Subcutaneous abdominal adipose tissue (tissue), 5 donors: ENCODE measurements around the gene TUT1.
A peak's percentile ranks its signal among the peaks of the same experiment; 100 is the strongest.

Experiments
- H3K27ac ChIP-seq: one replicate; pipeline ENCODE4 v1.7.0; 2013; ENCODE audit warnings: low read depth, mild to moderate bottlenecking, inconsistent platforms, low read length, moderate library complexity
- H3K27me3 ChIP-seq, 5 donors: one replicate each; pipeline ENCODE4 v1.7.0; 2013; ENCODE audit warnings: low read length in 5 of 5, inconsistent platforms in 1 of 5; ENCODE audit not compliant: control insufficient read depth in 5 of 5, insufficient read depth in 4 of 5
- H3K36me3 ChIP-seq, 5 donors: one replicate each; pipeline ENCODE4 v1.7.0; 2013; ENCODE audit warnings: low read length in 5 of 5; ENCODE audit not compliant: control insufficient read depth in 5 of 5, insufficient read depth in 5 of 5
- H3K4me1 ChIP-seq, 5 donors: one replicate each; pipeline ENCODE4 v1.7.0; 2013; ENCODE audit warnings: low read length in 5 of 5, mild to moderate bottlenecking in 3 of 5, moderate library complexity in 1 of 5; ENCODE audit not compliant: control insufficient read depth in 5 of 5, insufficient read depth in 5 of 5
- H3K4me3 ChIP-seq, 5 donors: one replicate each; pipeline ENCODE4 v1.7.0; 2013; ENCODE audit warnings: low read length in 5 of 5, low read depth in 1 of 5
- H3K9ac ChIP-seq, 5 donors: one replicate each; pipeline ENCODE4 v1.7.0; 2013; ENCODE audit warnings: low read length in 5 of 5, mild to moderate bottlenecking in 4 of 5, moderate library complexity in 3 of 5
- H3K9me3 ChIP-seq, 5 donors: one replicate each; pipeline ENCODE4 v1.7.0; 2013; ENCODE audit warnings: low read length in 5 of 5; ENCODE audit not compliant: control insufficient read depth in 5 of 5
- donor health status: healthy.
- donor health status: healthy.
- donor health status: healthy.
- donor health status: healthy.
- donor health status: healthy.

TUT1 gene

DNA sequence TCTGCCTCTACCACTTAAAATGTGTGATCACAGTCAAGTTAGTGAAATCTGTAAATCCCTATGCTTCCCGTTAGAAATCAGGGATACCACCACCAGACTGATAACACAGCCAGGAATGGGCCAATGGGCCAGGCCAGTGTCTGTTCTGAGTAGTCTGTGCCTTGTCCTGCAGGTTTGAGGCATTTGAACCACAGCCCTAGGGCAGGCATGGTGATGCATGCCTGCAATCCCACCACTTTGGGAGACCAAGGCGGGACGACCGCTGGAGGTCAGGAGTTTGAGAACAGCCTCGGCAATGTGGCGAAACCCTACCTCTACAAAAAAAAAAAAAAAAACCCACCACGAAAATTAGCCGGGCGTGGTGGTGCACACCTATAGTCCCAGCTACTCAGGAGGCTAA, 32.7 kb downstream of the TUT1 start:
- peaks cover 27 to 55% (median 52%) of the 10 kb centered on the region in 5 donors for H3K4me1 ChIP-seq

DNA sequence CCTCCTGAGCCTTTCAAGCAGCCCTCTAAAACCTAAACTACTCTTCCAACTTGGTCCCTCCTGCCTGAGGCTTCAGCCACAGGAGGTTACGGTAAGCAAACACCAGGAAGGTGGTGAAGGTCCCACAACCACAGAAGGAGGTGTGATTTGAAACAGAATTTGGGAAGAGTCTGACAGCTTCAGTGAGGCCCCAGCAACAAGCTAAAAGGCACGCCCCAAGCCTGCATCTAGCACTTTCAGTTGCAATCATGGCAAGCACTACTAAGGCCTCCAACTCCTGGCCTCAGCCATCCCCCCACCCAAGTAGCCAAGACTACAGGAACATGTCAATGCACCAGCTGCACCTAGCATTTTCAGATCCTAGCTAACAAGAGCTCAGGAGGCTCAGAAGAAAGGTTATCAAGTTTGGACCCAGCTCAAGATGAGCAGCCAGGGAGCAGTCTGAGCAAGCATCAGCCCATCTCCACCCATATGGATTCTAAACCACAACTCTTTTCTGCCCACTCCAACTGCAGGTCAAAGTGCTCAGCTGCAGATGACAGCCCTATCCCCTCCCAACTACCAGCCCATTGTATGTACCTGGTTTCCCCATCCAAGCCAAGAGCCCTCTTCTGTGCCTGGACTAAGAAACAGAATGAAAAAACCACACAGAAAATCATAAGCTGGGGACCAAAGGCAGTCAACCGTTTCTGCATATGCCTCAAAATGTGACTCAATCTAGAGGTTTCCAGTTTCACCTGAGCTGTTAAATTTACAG, 34.3 kb downstream of the TUT1 start:
- H3K9me3 ChIP-seq = no peaks in the 10 kb centered on the region
- H3K27ac ChIP-seq = peak overlapping the region; percentile 99
- H3K27me3 ChIP-seq = no peaks in the 10 kb centered on the region
- peak overlapping the region in 4 of 5 donors; percentile 3 to 41 (median 16) for H3K4me3 ChIP-seq
- peaks cover 0 to 25% (median 16%) of the 10 kb centered on the region in 5 donors for H3K36me3 ChIP-seq
- peak overlapping the region in 2 of 5 donors; percentile 47 to 48 for H3K9ac ChIP-seq
- H3K4me1 ChIP-seq = peaks cover 32 to 72% (median 68%) of the 10 kb centered on the region in 5 donors

More for the DNA sequence above, 32.7 kb downstream of the TUT1 start:
- no peaks in the 10 kb centered on the region for H3K27me3 ChIP-seq
- H3K4me3 ChIP-seq = no peak overlapping the region
- peak overlapping the region; percentile 85 for H3K27ac ChIP-seq
- H3K36me3 ChIP-seq = peaks cover 4 to 38% (median 22%) of the 10 kb centered on the region in 5 donors
- no peak overlapping the region for H3K9ac ChIP-seq
- H3K9me3 ChIP-seq = no peaks in the 10 kb centered on the region

DNA sequence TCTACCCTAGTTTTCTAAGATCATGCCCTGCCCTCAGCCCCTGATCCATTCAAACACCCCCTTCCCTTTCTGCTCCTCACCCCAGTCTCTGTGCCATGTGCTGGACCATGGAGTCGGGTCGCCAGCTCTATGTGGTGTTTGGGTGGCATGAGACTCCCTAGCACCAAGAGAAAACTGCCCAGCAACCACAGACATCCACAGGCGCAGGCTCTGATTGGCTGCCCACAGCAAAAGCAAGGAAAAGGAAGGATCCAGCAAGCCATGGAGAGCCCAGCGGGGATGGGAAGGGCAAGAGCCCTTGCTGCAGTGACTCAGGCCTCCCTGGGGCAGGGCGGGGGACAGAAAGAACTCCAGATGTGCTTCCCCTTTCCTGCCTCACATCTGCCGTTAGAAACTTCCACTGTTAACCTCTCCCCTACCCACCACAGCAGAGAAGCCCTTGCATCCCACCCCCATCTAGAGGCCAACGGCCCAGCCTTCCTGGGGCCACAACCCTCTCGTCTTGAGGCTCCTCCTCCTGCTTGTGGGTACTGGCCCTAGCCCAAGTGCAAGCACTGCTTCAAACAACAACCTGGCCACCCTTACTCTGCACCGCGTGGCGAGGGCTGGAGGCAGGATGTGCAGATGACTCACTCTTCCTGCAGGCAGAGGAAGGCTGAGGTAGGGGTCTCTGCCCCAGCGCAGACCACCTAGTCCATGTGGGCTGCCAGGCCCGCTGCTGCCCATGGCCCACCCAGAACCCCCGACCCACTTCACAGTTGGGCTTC, 35.0 kb downstream of the TUT1 start:
- Histone ChIP-seq H3K36me3 (peaks cover 0 to 21% (median 16%) of the 10 kb centered on the region in 5 donors), H3K27ac (peak overlapping the region; percentile 99), H3K4me1 (peaks cover 35 to 79% (median 75%) of the 10 kb centered on the region in 5 donors), H3K4me3 (peak overlapping the region; percentile 3 to 57 (median 41)), H3K9me3 (no peaks in the 10 kb centered on the region), H3K9ac (peak overlapping the region; percentile 3 to 75 (median 51)), H3K27me3 (no peaks in the 10 kb centered on the region)

DNA sequence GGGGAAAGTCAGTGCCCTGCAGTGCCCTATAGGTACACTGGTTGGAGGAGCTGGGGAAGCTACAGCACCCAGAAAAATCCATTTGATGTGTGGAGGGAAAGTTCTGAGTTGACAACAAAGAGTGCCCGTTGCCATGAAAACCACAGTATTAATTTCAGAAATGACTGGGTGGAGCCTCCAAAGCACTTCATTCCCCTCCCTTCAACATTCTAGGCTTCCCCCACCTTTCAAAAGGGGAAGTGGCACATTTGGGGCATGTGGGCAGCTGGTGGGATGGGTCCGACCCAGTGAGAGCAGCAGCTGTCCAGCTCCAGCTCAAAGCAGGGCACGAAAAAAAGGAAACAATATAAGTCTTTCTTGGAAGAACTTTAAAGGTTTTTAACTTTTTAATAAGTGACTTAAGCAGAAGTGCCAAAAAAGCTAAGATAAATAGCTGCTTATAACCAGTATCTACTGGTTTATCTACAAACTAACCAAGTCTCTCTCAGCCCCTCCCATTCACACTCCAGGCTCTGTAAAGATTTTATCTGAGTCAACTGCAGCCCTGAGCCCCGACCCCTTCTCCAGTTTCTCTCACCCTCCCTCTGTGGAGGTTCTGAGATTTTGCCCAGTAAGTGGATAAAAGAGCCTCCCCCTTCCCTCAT, 35.7 kb downstream of the TUT1 start:
- H3K27me3 ChIP-seq = no peaks in the 10 kb centered on the region
- H3K9ac ChIP-seq = peak overlapping the region; percentile 3 to 75 (median 51)
- peak overlapping the region; percentile 99 for H3K27ac ChIP-seq
- peaks cover 0 to 21% (median 16%) of the 10 kb centered on the region in 5 donors for H3K36me3 ChIP-seq
- peak overlapping the region; percentile 3 to 54 (median 30) for H3K4me3 ChIP-seq
- no peaks in the 10 kb centered on the region for H3K9me3 ChIP-seq
- H3K4me1 ChIP-seq = peaks cover 32 to 80% (median 74%) of the 10 kb centered on the region in 5 donors

DNA sequence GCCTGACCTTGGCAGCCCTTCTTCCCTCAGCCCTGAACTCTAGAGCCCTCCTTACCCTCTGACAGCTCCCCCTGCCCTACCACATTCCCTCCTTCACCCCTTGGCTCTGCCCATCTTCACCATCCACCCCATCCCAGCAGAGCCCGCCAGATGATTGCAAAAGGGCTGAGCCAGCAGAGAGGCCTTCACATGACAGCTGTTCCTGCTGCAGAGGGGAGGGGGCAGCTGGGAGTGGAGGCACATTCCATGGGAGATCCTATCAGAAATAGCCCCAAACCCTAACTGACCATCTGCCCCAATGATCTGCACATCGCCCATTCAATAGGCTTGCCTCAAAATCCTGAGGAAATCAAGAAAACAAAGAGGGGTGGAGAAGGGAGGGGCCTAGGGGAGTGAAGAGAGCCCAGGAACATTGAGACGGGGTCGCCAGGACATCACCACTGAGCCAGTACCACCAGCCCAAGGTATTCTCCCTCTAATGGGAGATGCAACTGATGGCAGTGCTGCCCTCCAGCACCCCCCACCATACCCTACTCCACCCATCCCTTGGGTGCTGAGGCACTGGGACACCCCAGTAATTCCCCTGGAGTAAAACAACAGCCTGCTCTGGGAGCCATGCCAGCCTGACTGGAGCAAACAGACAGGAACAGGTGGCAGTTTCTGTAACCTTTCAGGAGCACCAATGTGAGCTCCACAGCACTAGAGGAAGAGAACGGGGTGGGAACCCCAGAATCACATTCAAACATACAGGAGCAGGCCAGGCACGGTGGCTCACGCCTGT, 36.7 kb downstream of the TUT1 start:
- Histone ChIP-seq H3K9ac (peak overlapping the region in 4 of 5 donors; percentile 38 to 55 (median 41)), H3K27ac (peak overlapping the region; percentile 99), H3K4me1 (peaks cover 29 to 78% (median 64%) of the 10 kb centered on the region in 5 donors), H3K4me3 (peak overlapping the region; percentile 10 to 51 (median 18)), H3K9me3 (no peaks in the 10 kb centered on the region), H3K36me3 (peaks cover 0 to 15% (median 11%) of the 10 kb centered on the region in 5 donors), H3K27me3 (no peaks in the 10 kb centered on the region)

DNA sequence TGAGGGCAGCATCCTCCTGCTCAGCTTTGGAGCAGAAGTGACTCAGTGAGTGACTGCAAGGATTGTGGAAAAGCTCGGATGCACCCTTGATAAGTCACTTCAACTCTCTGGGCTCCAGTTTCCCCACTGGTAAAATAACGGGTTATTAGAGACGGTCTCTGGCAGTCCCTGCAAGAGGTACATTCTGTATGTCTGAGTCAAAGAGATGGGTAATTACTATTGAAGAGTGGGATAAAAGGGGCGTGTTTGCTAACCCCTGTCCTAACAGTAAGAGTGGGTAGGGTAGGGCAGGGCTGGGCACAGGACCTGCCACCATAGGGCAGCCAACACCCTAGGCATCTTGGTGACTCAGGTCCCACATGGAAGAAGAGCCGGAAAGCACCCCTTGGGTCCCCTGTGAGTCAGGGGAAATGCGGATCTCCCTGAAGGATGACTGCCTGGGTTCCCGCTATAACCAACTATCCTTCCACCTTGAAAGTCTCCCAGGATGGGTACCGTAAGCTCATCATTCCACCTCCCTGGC, 37.4 kb downstream of the TUT1 start:
- Histone ChIP-seq H3K9me3 (no peaks in the 10 kb centered on the region), H3K4me3 (peak overlapping the region; percentile 39 to 72 (median 48)), H3K4me1 (peaks cover 29 to 85% (median 66%) of the 10 kb centered on the region in 5 donors), H3K36me3 (peaks cover 0 to 8% (median 4%) of the 10 kb centered on the region in 5 donors), H3K27ac (peak overlapping the region; percentile 99), H3K27me3 (no peaks in the 10 kb centered on the region), H3K9ac (peak overlapping the region; percentile 33 to 91 (median 82))

DNA sequence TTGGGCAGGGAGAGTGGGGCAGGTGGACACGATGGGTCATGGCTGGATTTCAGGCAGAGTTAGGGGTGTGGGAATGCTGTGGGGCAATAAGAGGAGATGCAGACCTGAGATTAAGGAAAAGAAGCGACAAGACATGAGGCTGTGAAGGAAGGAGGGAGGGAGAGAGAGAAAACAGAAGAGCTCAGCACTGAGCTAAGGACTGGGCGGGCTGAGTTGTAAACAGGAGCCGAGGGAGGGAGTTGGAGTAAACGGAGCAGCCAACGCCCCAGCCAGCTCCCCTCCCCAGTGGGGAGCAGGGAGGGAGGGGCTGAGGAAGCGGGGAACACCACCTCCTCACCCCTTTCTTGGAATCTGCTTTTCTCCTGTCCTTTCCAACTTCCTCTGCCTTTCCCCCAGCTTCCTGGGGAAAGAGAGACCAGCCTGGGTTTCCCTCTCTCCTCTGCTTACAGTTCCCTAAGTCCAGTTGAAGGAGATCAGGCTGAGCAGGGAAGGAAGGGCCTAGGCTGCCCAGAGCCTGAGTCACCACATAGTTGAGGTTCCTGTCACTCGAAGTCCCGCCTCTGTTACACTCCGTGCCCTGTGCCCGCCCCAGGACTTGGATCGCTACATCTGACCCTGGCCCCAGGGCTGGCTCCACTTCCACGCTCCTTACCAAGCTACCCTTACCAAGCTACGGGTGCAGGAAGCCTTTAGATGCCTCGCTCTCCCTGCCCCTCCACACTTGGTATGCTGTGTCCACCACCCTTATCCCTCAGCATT, 38.1 kb downstream of the TUT1 start:
- Histone ChIP-seq H3K4me3 (peak overlapping the region; percentile 23 to 72 (median 50)), H3K4me1 (peaks cover 29 to 91% (median 70%) of the 10 kb centered on the region in 5 donors), H3K9me3 (no peaks in the 10 kb centered on the region), H3K27ac (peak overlapping the region; percentile 99), H3K9ac (peak overlapping the region; percentile 68 to 91 (median 82)), H3K27me3 (no peaks in the 10 kb centered on the region), H3K36me3 (peaks cover 0 to 2% (median 0%) of the 10 kb centered on the region in 5 donors)

DNA sequence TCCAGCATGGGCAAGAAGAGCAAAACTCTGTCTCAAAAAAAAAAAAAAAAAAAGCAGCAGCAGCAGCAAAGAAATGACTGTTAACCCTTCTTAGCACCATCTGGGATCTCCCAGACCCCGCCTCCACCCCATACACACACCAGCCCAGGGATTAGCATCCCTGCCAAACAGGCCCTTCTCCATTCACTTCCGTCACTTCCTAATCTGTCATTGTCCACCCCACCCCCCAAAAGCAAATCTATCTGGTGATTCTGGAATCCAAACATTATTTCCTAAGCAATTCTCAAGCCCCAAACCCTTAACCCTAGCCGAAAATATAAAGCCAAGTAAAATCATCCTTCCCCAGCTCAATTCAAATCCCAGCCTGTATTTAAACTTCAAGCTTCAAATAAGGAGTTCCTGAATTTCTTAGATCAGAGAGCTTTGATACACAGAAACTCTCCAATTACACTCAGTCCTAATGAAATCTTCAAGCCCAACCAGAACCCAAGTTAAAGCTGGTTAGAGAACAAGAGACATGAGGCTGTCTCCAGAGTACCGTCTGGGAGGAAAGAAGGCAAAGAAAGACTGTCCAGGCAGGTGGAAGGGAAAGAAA, 38.7 kb downstream of the TUT1 start:
- Histone ChIP-seq H3K36me3 (no peaks in the 10 kb centered on the region), H3K4me1 (peaks cover 29 to 97% (median 77%) of the 10 kb centered on the region in 5 donors), H3K27ac (peak overlapping the region; percentile 99), H3K9ac (peak overlapping the region; percentile 59 to 91 (median 82)), H3K27me3 (no peaks in the 10 kb centered on the region), H3K4me3 (peak overlapping the region; percentile 23 to 72 (median 50)), H3K9me3 (no peaks in the 10 kb centered on the region)
